ENCODE measurements around the gene NRCAM.

NRCAM gene

DNA sequence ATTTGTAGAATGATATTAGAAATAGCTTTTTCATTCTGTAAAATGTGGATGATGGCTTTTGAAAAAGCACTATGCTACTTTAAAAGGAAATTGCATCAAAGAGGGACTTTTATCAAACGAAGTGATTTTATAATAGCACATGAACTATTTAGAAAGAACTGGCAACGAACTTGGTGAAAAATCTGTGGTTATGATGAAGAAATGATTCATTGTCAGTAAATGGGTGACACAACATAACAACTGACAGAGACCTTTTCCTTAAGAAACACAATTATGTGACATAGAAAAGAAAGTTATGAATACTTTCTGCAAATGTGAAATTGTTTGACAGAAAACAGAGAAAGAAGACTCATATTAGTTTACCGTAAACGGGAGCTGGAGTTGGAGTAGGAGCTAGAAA lies 265.3 kb downstream of the NRCAM start:
- DNase-seq = no peak

GRCh38 chr7:108189733-108190388 lies 266.4 kb downstream of the NRCAM start:
- DNase-seq = no peak

GRCh38 chr7:108188724-108189123 lies 267.5 kb downstream of the NRCAM start:
- no peak for DNase-seq

- DNase-seq = peak; percentile 61
Observed at GRCh38 chr7:108181073-108181985, 274.9 kb downstream of the NRCAM start.

- no peak for DNase-seq
Observed at GRCh38 chr7:108178398-108178797, 277.8 kb downstream of the NRCAM start.

DNA sequence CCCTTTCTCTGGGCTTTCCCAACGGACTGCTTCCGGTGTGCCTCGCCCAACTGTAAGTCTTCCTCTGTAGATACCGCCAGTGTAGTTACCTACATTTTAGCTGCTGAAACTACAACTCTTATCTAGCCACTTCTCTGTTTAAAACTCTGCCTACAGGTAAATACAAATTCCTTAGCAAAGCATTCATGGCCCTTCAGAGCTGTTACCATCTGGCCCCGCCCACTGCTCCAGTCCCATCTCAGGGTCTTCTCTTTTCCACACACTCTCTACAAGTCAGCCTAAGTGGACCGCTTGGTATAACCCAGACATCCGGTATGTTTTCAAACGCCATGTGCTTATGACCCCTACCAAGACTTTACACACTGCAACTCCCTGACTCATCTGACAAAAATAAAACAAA lies 285.1 kb downstream of the NRCAM start:
- no peak for DNase-seq

GRCh38 chr7:108170251-108170650 lies 286.0 kb downstream of the NRCAM start:
- no peak for DNase-seq

DNA sequence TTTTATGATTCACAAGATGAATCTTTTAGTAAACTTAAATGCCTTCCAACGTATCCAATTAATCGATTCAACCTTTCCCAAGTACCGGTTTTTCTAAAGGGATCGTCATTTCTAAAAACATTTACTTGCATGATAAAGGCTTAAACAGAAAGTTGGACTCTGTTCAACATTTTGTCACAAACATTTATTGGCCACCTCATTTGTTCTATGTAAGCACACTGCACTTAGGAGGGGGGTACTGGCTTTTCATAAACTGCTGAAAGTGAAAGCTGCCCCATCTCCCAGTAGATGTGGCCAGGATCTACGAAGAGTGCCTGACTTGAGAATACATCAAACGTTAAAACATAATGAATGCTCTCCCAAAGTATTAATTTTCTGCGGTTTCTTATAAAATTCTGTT lies 288.8 kb downstream of the NRCAM start:
- DNase-seq = no peak

- DNase-seq = no peak
Observed at GRCh38 chr7:108166687-108167086, 289.5 kb downstream of the NRCAM start.

GRCh38 chr7:108165723-108166122 lies 290.5 kb downstream of the NRCAM start:
- DNase-seq = no peak

- no peak for DNase-seq
Observed at GRCh38 chr7:108164946-108165345, 291.3 kb downstream of the NRCAM start.

DNA sequence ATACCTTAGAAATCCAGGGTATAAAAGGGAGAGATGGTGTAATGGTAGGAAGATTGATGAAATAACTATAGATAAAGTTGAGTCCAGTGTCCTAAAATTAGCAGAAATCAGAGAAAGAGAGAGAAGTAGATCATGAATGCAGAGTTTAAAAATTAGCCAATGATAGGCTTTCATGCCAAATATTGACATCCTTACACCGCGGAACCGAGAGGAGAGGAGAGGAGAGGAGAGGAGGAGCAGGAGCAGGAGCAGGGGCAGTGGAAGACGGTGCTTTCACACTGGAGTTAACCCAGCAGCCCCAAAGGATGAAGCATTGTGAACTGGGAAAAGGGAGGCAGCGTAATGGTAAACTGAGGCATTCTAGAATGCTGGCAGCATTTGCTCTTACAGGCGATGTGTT lies 291.9 kb downstream of the NRCAM start:
- DNase-seq = no peak

GRCh38 chr7:108158776-108159175 lies 297.5 kb downstream of the NRCAM start:
- DNase-seq = no peak

DNA sequence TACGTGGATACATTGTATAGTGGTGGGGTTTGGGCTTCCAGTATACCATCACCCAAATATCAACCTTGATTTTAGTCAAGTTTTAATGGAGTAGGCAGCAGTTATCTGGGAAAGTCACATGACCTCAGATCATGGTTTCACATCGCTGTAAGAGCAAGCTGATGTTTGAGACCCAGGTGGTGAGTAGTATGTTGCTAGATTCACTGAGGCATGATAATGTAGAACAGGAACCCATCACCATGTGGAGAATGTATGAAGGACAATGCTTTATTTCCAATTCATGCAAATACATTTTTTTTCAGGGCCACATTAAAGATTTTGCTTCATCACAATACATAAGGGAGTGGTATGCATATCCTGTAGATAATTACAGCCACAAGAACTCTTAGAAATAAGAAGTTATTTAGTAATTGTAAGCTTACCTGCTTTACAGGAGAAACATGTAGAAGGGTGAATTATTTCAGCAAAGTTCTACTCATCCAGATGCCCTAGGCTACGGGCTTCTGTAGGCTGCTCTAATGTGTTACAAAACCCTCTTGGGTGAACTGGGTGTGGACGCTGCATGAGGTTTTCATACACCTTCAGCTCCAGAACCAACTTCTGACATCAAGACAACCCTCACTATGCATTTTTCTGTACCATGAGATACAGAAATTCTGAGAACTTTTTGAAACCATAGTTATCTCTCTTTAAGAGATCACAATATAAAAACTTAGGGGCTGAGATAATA lies 298.5 kb downstream of the NRCAM start:
- DNase-seq = no peak

GRCh38 chr7:108156897-108157605 lies 299.2 kb downstream of the NRCAM start:
- DNase-seq = no peak

GRCh38 chr7:108152198-108152597 lies 304.0 kb downstream of the NRCAM start:
- no peak for DNase-seq

GRCh38 chr7:108149908-108150307 lies 306.3 kb downstream of the NRCAM start:
- no peak for DNase-seq

GRCh38 chr7:108149119-108149518 lies 307.1 kb downstream of the NRCAM start:
- DNase-seq = no peak

- no peak for DNase-seq
Observed at GRCh38 chr7:108147031-108147563, 309.1 kb downstream of the NRCAM start.

DNA sequence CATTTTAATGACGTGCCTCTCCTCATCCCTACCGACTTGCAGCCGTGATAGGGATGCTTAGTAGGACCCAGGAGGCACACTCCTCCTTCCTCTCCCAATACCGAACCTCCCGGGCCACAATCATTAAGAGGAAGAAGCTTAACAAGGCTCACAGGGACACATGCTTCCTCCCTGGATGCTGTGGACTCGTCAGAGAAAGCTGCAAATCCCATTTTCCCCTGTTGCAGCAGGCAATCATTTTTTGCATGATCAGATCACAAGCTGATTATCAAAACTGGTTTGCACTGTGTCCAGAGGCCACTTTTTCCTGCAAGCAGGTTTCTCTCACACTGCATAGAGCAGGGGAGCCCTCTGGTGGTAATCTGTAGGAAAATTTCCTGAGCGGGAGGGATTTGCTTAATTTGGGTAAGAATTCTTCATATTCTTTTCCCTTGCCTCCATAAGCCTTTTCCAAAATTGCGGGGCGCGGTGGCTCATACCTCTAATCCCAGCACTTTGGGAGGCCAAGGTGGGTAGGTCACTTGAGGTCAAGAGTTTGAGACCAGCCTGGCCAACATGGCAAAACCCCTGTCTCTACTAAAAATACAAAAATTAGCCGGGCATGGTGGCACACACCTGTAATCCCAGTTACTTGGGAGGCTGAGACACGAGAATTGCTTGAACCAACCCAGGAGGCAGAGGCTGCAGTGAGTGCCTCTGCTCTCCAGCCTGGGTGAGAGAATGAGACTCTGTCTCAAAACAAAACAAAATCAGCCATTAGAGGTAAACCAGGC lies 310.0 kb downstream of the NRCAM start:
- peak; percentile 80 for DNase-seq

DNA sequence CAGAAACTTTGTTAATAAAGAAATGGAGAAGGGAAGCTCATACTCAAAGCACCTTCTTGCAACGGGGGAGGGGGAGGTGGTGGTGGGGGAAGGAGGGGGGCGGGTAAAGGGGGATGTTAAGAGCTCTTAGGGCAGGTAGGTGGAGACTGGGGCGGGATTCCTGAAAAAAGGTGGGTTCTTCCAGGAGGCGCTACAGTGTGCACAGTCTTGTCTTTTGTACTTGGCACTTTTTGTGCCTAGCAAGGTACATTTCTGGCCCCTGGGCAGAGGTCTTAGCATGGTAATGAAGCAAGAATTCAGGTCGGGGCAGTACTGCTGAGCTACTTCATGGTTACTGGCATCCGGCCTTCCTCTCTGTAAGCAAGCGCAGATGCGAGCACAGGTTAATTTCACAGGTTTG lies 310.8 kb downstream of the NRCAM start:
- DNase-seq = no peak

GRCh38 chr7:108144931-108145330 lies 311.3 kb downstream of the NRCAM start:
- no peak for DNase-seq
